IMR-90 (cell line): Measurements from ENCODE around the gene TUBGCP3. TPM values are rescaled to one million over a fixed set of nuclear protein-coding genes. Genes with fewer than 3 reads are reported as not detected.

ENCODE experiments used
- ATAC-seq: fragments of 200-7000 bp; cut with Tn5 transposase; 2 replicates; pipeline ENCODE4 v1.9.1; 2020; ENCODE audit warnings: low read depth, mild to moderate bottlenecking, moderate library complexity
- BruUV-seq: library from RNA; stranded (reverse); fragments of 400-500 nt; replicated peaks from 2 replicates; lab custom pipeline; 2021; lab: Mats Ljungman, UMichigan
- CTCF ChIA-PET: fragments of 300-600 bp; formaldehyde crosslinking; extraction: SDS; loops from one replicate; lab custom pipeline; 2021; ENCODE audit warnings: antibody characterized with exemption; lab: Yijun Ruan, JAX
- POLR2A ChIA-PET: fragments of 300-600 bp; sonication (Branson Sonifier 250); formaldehyde crosslinking; loops from one replicate; lab custom pipeline; 2022; ENCODE audit warnings: antibody characterized with exemption; ENCODE audit not compliant: unreplicated experiment; lab: Charles Lee
- DNase-seq: peaks from one replicate; pipeline ENCODE4 v3.0.0; 2013
- H2AFZ ChIP-seq: replicated peaks from 2 replicates; pipeline ENCODE3; 2013; ENCODE audit warnings: low read length, mild to moderate bottlenecking; ENCODE audit not compliant: poor library complexity
- H2AK5ac ChIP-seq: 2 replicates; pipeline ENCODE4 v1.6.1; 2013; ENCODE audit warnings: low read depth, low read length, inconsistent platforms
- H2AK9ac ChIP-seq: replicated peaks from 2 replicates; pipeline ENCODE3; 2013; ENCODE audit warnings: mild to moderate bottlenecking, low read depth, low read length, moderate library complexity; ENCODE audit not compliant: poor library complexity
- H2BK120ac ChIP-seq: 2 replicates; pipeline ENCODE4 v1.6.1; 2013; ENCODE audit warnings: low read depth, low read length, inconsistent platforms
- H2BK15ac ChIP-seq: 3 replicates; pipeline ENCODE4 v1.6.1; 2013; ENCODE audit warnings: low read depth, low read length, inconsistent platforms
- H2BK20ac ChIP-seq: 2 replicates; pipeline ENCODE4 v1.6.1; 2013; ENCODE audit warnings: low read depth, mild to moderate bottlenecking, inconsistent platforms, low read length, moderate library complexity
- H2BK5ac ChIP-seq: 2 replicates; pipeline ENCODE4 v1.6.1; 2013; ENCODE audit warnings: mild to moderate bottlenecking, low read depth, low read length, inconsistent platforms; ENCODE audit not compliant: poor library complexity, severe bottlenecking
- H3K14ac ChIP-seq: replicated peaks from 2 replicates; pipeline ENCODE4 v1.6.1; 2013; ENCODE audit warnings: low read depth, low read length, inconsistent platforms
- H3K18ac ChIP-seq: 2 replicates; pipeline ENCODE4 v1.6.1; 2013; ENCODE audit warnings: low read depth, low read length, control low read depth
- H3K23ac ChIP-seq: 2 replicates; pipeline ENCODE4 v1.6.1; 2013; ENCODE audit warnings: low read depth, low read length, inconsistent platforms
- H3K27ac ChIP-seq: 2 replicates; pipeline ENCODE4 v1.5.1; 2013; ENCODE audit warnings: mild to moderate bottlenecking, control low read depth, low read length; ENCODE audit not compliant: insufficient read depth
- H3K27me3 ChIP-seq: 2 replicates; pipeline ENCODE4 v1.6.1; 2013; ENCODE audit warnings: low read length; ENCODE audit not compliant: control insufficient read depth, insufficient read depth
- H3K36me3 ChIP-seq: 2 replicates; pipeline ENCODE4 v1.6.1; 2013; ENCODE audit warnings: low read length, mixed read lengths; ENCODE audit not compliant: control insufficient read depth, insufficient read depth
- H3K4ac ChIP-seq: 2 replicates; pipeline ENCODE4 v1.6.1; 2013; ENCODE audit warnings: low read depth, low read length, inconsistent platforms
- H3K4me1 ChIP-seq: 2 replicates; pipeline ENCODE4 v1.6.1; 2013; ENCODE audit warnings: low read length, mixed read lengths; ENCODE audit not compliant: control insufficient read depth, insufficient read depth
- H3K4me2 ChIP-seq: 2 replicates; pipeline ENCODE4 v1.6.1; 2013; ENCODE audit warnings: low read depth, mild to moderate bottlenecking, control low read depth, low read length, moderate library complexity
- H3K4me3 ChIP-seq: 2 replicates; pipeline ENCODE4 v1.5.1; 2013; ENCODE audit warnings: low read depth, mild to moderate bottlenecking, control low read depth, low read length, moderate library complexity; ENCODE audit not compliant: insufficient read depth
- H3K56ac ChIP-seq: 2 replicates; pipeline ENCODE4 v1.6.1; 2013; ENCODE audit warnings: low read length, inconsistent platforms; ENCODE audit not compliant: insufficient read depth; ENCODE audit errors: extremely low read depth
- H3K79me1 ChIP-seq, 2 experiments: 2 replicates each; pipeline ENCODE4 v1.6.1; 2013; ENCODE audit warnings: low read length in 2 of 2, inconsistent platforms in 1 of 2, low read depth in 1 of 2
- H3K9ac ChIP-seq: 2 replicates; pipeline ENCODE4 v1.6.1; 2013; ENCODE audit warnings: low read depth, low read length, control low read depth
- H3K9me1 ChIP-seq: 2 replicates; pipeline ENCODE4 v1.6.1; 2013; ENCODE audit warnings: low read length, inconsistent platforms; ENCODE audit not compliant: insufficient read depth
- H3K9me3 ChIP-seq: 2 replicates; pipeline ENCODE4 v1.6.1; 2013; ENCODE audit warnings: low read length; ENCODE audit not compliant: control insufficient read depth, insufficient read depth
- H4K20me1 ChIP-seq: 2 replicates; pipeline ENCODE4 v1.6.1; 2013; ENCODE audit warnings: low read length, inconsistent platforms; ENCODE audit not compliant: insufficient read depth
- H4K5ac ChIP-seq: 2 replicates; pipeline ENCODE4 v1.6.1; 2013; ENCODE audit warnings: mild to moderate bottlenecking, low read depth, low read length, control low read depth
- H4K8ac ChIP-seq, 2 experiments: 2 replicates each; pipeline ENCODE4 v1.6.1; 2013; ENCODE audit warnings: low read depth in 2 of 2, low read length in 2 of 2, control low read depth in 1 of 2, inconsistent platforms in 1 of 2
- H4K91ac ChIP-seq: 2 replicates; pipeline ENCODE4 v1.6.1; 2013; ENCODE audit warnings: low read depth, low read length, inconsistent platforms; ENCODE audit not compliant: insufficient read depth
- BHLHE40 ChIP-seq: fragments of 150-350 bp; IDR thresholded peaks from 2 replicates; pipeline ENCODE4 v1.6.1; 2016; ENCODE audit warnings: mild to moderate bottlenecking, low read depth, low read length
- CEBPB ChIP-seq: IDR thresholded peaks from 2 replicates; pipeline ENCODE4 v1.6.1; 2012; ENCODE audit warnings: low read depth, low read length, improper control_type of control experiment
- CHD1 ChIP-seq: IDR thresholded peaks from 2 replicates; pipeline ENCODE4 v1.6.1; 2012; ENCODE audit warnings: low read depth, low read length, improper control_type of control experiment
- CTCF ChIP-seq: conservative IDR thresholded peaks from 2 replicates; pipeline ENCODE4 v1.5.1; 2012; ENCODE audit warnings: mild to moderate bottlenecking, low read depth, low read length, improper control_type of control experiment
- ELK1 ChIP-seq: fragments of 150-350 bp; IDR thresholded peaks from 2 replicates; pipeline ENCODE4 v1.6.1; 2016; ENCODE audit warnings: low read depth, mild to moderate bottlenecking, low read length, moderate library complexity, borderline replicate concordance
- FOS ChIP-seq: fragments of 150-350 bp; IDR thresholded peaks from 2 replicates; pipeline ENCODE4 v1.6.1; 2016; ENCODE audit warnings: low read depth, low read length
- MAFK ChIP-seq: IDR thresholded peaks from 2 replicates; pipeline ENCODE4 v1.6.1; 2012; ENCODE audit warnings: low read depth, low read length, improper control_type of control experiment
- MAZ ChIP-seq: IDR thresholded peaks from 2 replicates; pipeline ENCODE4 v1.6.1; 2012; ENCODE audit warnings: low read depth, mild to moderate bottlenecking, low read length, improper control_type of control experiment, moderate library complexity, borderline replicate concordance
- MXI1 ChIP-seq: IDR thresholded peaks from 2 replicates; pipeline ENCODE4 v1.6.1; 2012; ENCODE audit warnings: low read depth, mild to moderate bottlenecking, low read length, moderate library complexity, borderline replicate concordance
- NFE2L2 ChIP-seq: fragments of 150-350 bp; IDR thresholded peaks from 2 replicates; pipeline ENCODE4 v1.6.1; 2016; ENCODE audit warnings: low read depth, mild to moderate bottlenecking, low read length
- POLR2A ChIP-seq: IDR thresholded peaks from 2 replicates; pipeline ENCODE4 v1.6.1; 2012; ENCODE audit warnings: mild to moderate bottlenecking, low read depth, low read length
- RAD21 ChIP-seq: IDR thresholded peaks from 2 replicates; pipeline ENCODE4 v1.6.1; 2012; ENCODE audit warnings: low read length, improper control_type of control experiment
- RCOR1 ChIP-seq: IDR thresholded peaks from 2 replicates; pipeline ENCODE4 v1.6.1; 2012; ENCODE audit warnings: mild to moderate bottlenecking, low read length, improper control_type of control experiment; ENCODE audit not compliant: insufficient replicate concordance
- RFX5 ChIP-seq: IDR thresholded peaks from 2 replicates; pipeline ENCODE4 v1.8.0; 2012; ENCODE audit warnings: low read depth, mild to moderate bottlenecking, low read length, moderate library complexity
- SMC3 ChIP-seq: fragments of 150-350 bp; IDR thresholded peaks from 2 replicates; pipeline ENCODE4 v1.6.1; 2016; ENCODE audit warnings: low read depth, mild to moderate bottlenecking, antibody characterized with exemption, low read length, moderate library complexity
- WGBS, 2 experiments: methylation state at CpG; one replicate each; pipeline versions ENCODE4 v1.1.5 to v1.1.7; 2013; ENCODE audit warnings: missing lambda C conversion rate in 2 of 2; ENCODE audit not compliant: insufficient read length in 1 of 2; ENCODE audit errors: extremely low coverage in 2 of 2; 5-methylcytosine and 5-hydroxymethylcytosine counted together
- dilution Hi-C: fragments of 300-500 bp; cut with HindIII; formaldehyde crosslinking; loops from one replicate; pipeline ENCODE4 v1.14.3; 2018; ENCODE audit warnings: low sequenced_read_pairs; ENCODE audit not compliant: unreplicated experiment
- in situ Hi-C: fragments of 300-500 bp; cut with MboI; formaldehyde crosslinking; loops from 3 replicates; pipeline ENCODE4 v1.14.3; 2019; ENCODE audit warnings: low sequenced_read_pairs, inconsistent platforms, mixed read lengths
- intact Hi-C: fragments of 100-400 bp; cut with micrococcal nuclease; formaldehyde crosslinking; loops from 2 replicates; pipeline ENCODE4 v1.10.0; 2022
- polyA plus RNA-seq, 3 experiments: library from polyadenylated mRNA; depleted of rRNA; stranded (reverse); fragments of >200 nt; gene quantifications; 2 replicates each; pipeline ENCODE4 v1.2.3, GENCODE V29; 2012; ENCODE audit warnings: low replicate concordance in 1 of 3
- total RNA-seq: library from RNA; depleted of rRNA; stranded (reverse); fragments of >200 nt; gene quantifications from 2 replicates; pipeline ENCODE4 v1.2.3, GENCODE V29; 2012
- TF ChIP-seq, protein P1 (sequence below): fragments of 150-350 bp; IDR thresholded peaks from 2 replicates; pipeline ENCODE4 v1.6.1; 2017; ENCODE audit warnings: mild to moderate bottlenecking, antibody characterized with exemption, low read length, low read depth

TUBGCP3 gene
- total and polyA plus RNA-seq, 2 of the 4 experiments (the other 2 are of a cell fraction), result 16.0 to 17.8 TPM

DNA sequence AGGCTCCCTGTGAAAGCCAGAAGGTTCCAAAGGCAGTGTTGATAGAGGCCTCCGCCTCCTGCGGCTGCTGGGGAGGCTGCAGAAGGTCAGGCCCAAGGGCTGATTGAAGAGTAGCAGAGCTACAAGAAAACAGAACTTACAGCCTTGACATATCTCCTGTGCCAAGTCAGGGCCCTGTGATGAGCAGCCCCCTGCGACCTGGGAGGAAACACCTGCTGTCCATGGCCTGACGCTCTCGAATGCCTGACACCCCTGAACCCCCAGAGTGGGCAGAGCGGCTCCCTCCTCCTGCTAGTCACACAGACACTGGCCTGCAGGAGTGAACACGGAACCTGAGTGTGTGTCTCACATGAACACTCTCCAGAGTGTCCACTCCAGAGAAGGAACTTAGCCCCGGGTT lies 38.2 kb upstream of the TUBGCP3 start:
- no peak overlapping the region for H3K23ac ChIP-seq
- H3K4me2 ChIP-seq, result no peak overlapping the region
- intact Hi-C loops, result no loop called here
- no peak overlapping the region for H2AK5ac ChIP-seq
- H3K4me3 ChIP-seq, result no peak overlapping the region
- ATAC-seq (no peak), DNase-seq (no peak)
- H2BK15ac ChIP-seq, result no peak overlapping the region
- H3K9me1 ChIP-seq, result no peaks in the 10 kb centered on the region
- POLR2A ChIA-PET, result no interaction called here
- H4K5ac ChIP-seq, result no peak overlapping the region
- H3K79me1 ChIP-seq, result no peaks in the 10 kb centered on the region
- no peak overlapping the region for H2BK20ac ChIP-seq
- H2BK5ac ChIP-seq, result no peak overlapping the region
- no peak overlapping the region for H3K14ac ChIP-seq
- H3K4me1 ChIP-seq, result no peaks in the 10 kb centered on the region
- no peak overlapping the region for H3K27ac ChIP-seq
- H3K18ac ChIP-seq, result no peak overlapping the region
- no peak overlapping the region for H2AFZ ChIP-seq
- TF ChIP-seq MAFK (no peak), CHD1 (no peak), RAD21 (no peak), MAZ (no peak), CEBPB (no peak), FOS (no peak), MXI1 (no peak), RCOR1 (no peak), BHLHE40 (no peak), SMC3 (no peak), POLR2A (no peak), RFX5 (no peak), NFE2L2 (no peak), CTCF (no peak), ELK1 (no peak)
- TF ChIP-seq, protein P1, sequence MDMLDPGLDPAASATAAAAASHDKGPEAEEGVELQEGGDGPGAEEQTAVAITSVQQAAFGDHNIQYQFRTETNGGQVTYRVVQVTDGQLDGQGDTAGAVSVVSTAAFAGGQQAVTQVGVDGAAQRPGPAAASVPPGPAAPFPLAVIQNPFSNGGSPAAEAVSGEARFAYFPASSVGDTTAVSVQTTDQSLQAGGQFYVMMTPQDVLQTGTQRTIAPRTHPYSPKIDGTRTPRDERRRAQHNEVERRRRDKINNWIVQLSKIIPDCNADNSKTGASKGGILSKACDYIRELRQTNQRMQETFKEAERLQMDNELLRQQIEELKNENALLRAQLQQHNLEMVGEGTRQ, result no peak
- no peaks in the 10 kb centered on the region for H3K9me3 ChIP-seq
- no TSS peak for BruUV-seq
- dilution Hi-C loops, result no loop called here
- no peaks in the 10 kb centered on the region for H3K36me3 ChIP-seq
- no peak overlapping the region for H2AK9ac ChIP-seq
- peaks cover 48% of the 10 kb centered on the region for H3K27me3 ChIP-seq
- WGBS, 2 experiments, result 80% methylated on average over 1 of the region's 8 CpGs; no CpG with 5 or more reads in 1 of the 2 experiments
- H2BK120ac ChIP-seq, result no peak overlapping the region
- no peak overlapping the region for H4K8ac ChIP-seq
- no peak overlapping the region for H3K4ac ChIP-seq
- no peak overlapping the region for H4K91ac ChIP-seq
- CTCF ChIA-PET, result interaction anchor here (1.1 kb wide), 1 partner anchor 20 kb away, joined by 3 read pairs; no protein-coding TSS in a partner anchor
- H4K20me1 ChIP-seq, result no peaks in the 10 kb centered on the region
- in situ Hi-C loops, result no loop called here
- H3K9ac ChIP-seq, result no peak overlapping the region
- no peak overlapping the region for H3K56ac ChIP-seq
